Lower leg skin (tissue), 4 donors: ENCODE data around the gene GALP. TPM values are rescaled to one million over a fixed set of nuclear protein-coding genes. Genes with fewer than 3 reads are reported as not detected.

Experiments used
- DNase-seq, 2 donors: peaks; one replicate each; pipeline ENCODE4 v3.0.0-alpha.2; 2019; ENCODE audit warnings: low spot score in 2 of 2
- H3K4me3 ChIP-seq: fragments of 200-600 bp; sonication (generic); 2 replicates; pipeline ENCODE4 v1.5.1; 2017; ENCODE audit warnings: mild to moderate bottlenecking, low read depth; ENCODE audit not compliant: poor library complexity, severe bottlenecking
- CTCF ChIP-seq, 3 donors: fragments of 450-650 bp; IDR thresholded peaks; one replicate each; pipeline ENCODE4 v1.5.1; 2016; ENCODE audit warnings: antibody characterized with exemption in 3 of 3, mild to moderate bottlenecking in 3 of 3, moderate library complexity in 2 of 3
- POLR2A ChIP-seq, 2 donors: fragments of 450-650 bp; IDR thresholded peaks; one replicate each; pipeline ENCODE4 v1.6.1; 2016 to 2017; ENCODE audit warnings: antibody characterized with exemption in 2 of 2, mild to moderate bottlenecking in 1 of 2, moderate library complexity in 1 of 2
- WGBS, 2 donors: methylation state at CpG; one replicate each; pipeline ENCODE4 v1.1.5; 2018; 5-methylcytosine and 5-hydroxymethylcytosine counted together
- intact Hi-C: fragments of 100-400 bp; cut with DNase I; formaldehyde crosslinking; loops from one replicate; pipeline ENCODE4 v1.15.0; 2023; ENCODE audit warnings: low total_unique reads
- total RNA-seq, 4 donors: library from RNA; depleted of rRNA; stranded (reverse); fragments of >200 nt; gene quantifications; one replicate each; pipeline ENCODE4 v1.1.0, GENCODE V29; 2016

Gene GALP
- total RNA-seq, 4 donors from 2014 or later = not detected

DNA sequence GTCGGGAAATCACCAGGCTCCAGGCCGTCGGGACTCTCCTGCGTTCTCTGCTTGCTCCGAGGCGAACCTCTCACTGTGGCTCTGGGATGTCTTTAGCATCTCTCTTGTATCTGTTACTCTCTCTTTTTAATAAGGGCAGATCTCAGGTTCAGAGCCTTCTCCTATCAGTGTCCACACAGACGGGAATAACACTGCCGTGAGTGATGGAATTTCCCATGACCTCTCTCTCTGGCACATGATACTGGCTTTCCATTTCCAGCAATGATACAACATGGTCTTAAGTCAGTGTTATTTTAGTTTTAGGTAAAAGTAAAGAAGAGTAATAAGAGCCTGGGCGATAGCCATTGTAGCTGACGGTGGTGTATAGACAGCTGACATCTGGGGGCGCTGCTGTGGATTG, 25.4 kb upstream of the GALP start:
- DNase-seq = no peak
- WGBS, 2 donors = 93 to 95% methylated on average over 11 of the region's 11 CpGs
- TF ChIP-seq CTCF (IDR thresholded peaks at IDR 0.05) (no peak), POLR2A (IDR thresholded peaks at IDR 0.05) (no peak)
- intact Hi-C loops = no loop called here
- H3K4me3 ChIP-seq = no peak overlapping the region

GRCh38 chr19:56152644-56153043, 23.2 kb upstream of the GALP start:
- TF ChIP-seq CTCF (IDR thresholded peaks at IDR 0.05) = no peak
- TF ChIP-seq POLR2A (IDR thresholded peaks at IDR 0.05) = no peak
- DNase-seq = no peak
- no peak overlapping the region for H3K4me3 ChIP-seq
- intact Hi-C loops = no loop called here
- WGBS, 2 donors = 82 to 95% methylated on average over 2 of the region's 2 CpGs

DNA sequence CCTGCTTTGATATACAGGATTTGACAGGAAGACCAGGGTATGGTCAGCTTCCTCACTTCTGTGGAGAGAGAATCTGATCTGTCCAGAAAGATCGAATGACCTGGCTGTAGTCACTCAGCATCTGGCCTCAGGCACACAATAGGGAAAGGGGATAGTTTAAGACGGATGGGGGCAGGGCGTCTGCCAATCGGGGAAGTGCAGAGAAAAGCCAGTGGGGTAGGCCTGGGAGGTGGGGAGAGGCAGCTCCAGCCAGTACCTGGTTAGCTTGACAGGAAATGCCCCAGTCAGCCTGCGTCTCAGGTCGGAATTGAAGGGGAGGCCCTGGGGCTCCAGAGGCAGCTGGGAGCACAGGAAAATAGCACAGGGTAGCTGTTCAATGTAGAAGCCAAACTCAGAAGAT, 22.3 kb upstream of the GALP start:
- WGBS, 2 donors = 59 to 61% methylated on average over 6 of the region's 6 CpGs
- DNase-seq = no peak
- no peak overlapping the region for H3K4me3 ChIP-seq
- intact Hi-C loops = no loop called here
- TF ChIP-seq CTCF (IDR thresholded peaks at IDR 0.05) (no peak), POLR2A (IDR thresholded peaks at IDR 0.05) (no peak)

DNA sequence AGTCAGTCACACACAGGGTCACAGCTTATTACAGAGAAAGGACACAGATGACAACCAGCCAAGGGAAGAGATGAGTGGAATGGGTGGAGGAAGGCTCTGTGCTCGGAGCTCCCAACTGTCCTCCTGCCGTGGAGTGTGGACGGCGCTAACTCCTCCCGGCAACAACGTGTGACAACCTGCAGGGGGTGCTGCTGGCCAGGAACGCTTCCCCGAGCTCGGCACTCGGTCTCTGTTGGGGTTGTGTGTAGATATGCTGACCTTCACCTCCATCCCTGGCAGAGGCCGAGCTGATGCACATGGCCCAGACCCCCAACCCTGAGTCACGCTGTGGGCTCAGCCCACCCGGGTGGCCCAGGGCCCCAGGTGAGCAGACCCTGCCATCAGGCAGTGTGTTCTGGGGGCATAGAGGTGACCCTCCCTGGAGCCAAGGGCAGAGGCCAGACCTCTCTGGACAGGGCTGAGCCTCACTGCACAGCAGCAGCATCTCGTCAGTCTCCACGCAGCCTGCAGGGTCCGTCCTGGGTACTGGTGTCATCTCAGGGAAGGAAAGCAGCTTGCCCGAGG, 20.6 kb upstream of the GALP start:
- WGBS, 2 donors = 68% methylated on average over 14 to 15 of the region's 17 CpGs
- DNase-seq = no peak
- no peak overlapping the region for H3K4me3 ChIP-seq
- intact Hi-C loops = no loop called here
- TF ChIP-seq CTCF (IDR thresholded peaks at IDR 0.05) (no peak), POLR2A (IDR thresholded peaks at IDR 0.05) (no peak)

GRCh38 chr19:56156768-56157167, 19.0 kb upstream of the GALP start:
- intact Hi-C loops = no loop called here

More at GRCh38 chr19:56156768-56157167, 19.0 kb upstream of the GALP start:
- DNase-seq = no peak
- 37 to 63% methylated on average over 10 to 11 of the region's 11 CpGs for WGBS, 2 donors
- TF ChIP-seq POLR2A (IDR thresholded peaks at IDR 0.05) (no peak), CTCF (IDR thresholded peaks at IDR 0.05) (no peak)
- H3K4me3 ChIP-seq = no peak overlapping the region
